HUDEP-2 (cell line): ENCODE measurements around the gene C5orf52.
"Not testable (repeated sequence)": the region's sequence is repeated elsewhere in the genome, so short reads cannot be mapped to it uniquely, and the experiment has no call there.

ENCODE experiments used
- DNase-seq, 76 experiments: peaks; one replicate each; lab custom pipeline; 2025; ENCODE audit not compliant: unreplicated experiment in 76 of 76; lab: John Stamatoyannopoulos, UW

The C5orf52 gene

GRCh38 chr5:157674351-157674750, 3.0 kb downstream of the C5orf52 start:
- not testable (repeated sequence) for DNase-seq

DNA sequence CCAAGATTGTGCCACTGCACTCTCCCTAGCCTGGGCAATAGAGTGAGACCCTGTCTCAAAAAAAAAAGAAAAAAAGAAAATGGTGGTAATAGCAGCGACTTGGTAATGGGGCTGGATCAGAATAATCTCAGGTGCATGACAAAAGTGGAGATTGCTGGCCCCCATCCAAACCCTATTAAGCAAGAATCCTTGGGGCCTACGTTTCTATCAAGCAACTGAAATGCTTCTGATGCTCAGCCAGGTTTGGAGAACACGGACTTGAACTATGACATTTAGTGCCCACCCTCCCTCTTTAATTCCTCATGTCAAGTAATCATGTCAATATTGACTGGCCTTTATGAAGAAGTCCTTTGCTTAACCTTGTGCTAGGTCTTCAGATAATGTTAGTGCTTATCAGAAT, 6.6 kb downstream of the C5orf52 start:
- no peak for DNase-seq

GRCh38 chr5:157679801-157680200, 8.5 kb downstream of the C5orf52 start:
- no peak for DNase-seq

- no peak for DNase-seq
Observed at GRCh38 chr5:157680239-157680638, 8.9 kb downstream of the C5orf52 start.

DNA sequence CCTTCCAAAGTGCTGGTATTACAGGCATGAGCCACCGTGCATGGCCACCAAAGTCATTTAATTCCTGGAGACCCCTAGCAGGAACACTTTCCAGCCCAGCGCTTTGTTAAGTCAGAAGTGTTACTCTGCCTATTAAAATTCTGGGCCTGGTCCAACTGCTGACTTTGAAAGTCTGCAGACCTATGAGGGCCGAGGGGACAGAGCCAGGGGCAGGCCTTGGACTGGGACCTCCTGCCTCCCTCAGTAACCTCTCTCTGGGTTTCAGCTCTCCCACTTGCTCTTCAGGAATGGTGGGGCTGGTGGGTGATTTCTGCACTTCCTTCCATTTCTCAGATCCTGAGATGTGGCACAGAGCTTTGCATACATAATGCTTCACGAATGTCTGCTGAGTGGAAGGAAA, 9.7 kb downstream of the C5orf52 start:
- no peak for DNase-seq

- DNase-seq, result no peak
Observed at GRCh38 chr5:157682257-157682656, 10.9 kb downstream of the C5orf52 start.

DNA sequence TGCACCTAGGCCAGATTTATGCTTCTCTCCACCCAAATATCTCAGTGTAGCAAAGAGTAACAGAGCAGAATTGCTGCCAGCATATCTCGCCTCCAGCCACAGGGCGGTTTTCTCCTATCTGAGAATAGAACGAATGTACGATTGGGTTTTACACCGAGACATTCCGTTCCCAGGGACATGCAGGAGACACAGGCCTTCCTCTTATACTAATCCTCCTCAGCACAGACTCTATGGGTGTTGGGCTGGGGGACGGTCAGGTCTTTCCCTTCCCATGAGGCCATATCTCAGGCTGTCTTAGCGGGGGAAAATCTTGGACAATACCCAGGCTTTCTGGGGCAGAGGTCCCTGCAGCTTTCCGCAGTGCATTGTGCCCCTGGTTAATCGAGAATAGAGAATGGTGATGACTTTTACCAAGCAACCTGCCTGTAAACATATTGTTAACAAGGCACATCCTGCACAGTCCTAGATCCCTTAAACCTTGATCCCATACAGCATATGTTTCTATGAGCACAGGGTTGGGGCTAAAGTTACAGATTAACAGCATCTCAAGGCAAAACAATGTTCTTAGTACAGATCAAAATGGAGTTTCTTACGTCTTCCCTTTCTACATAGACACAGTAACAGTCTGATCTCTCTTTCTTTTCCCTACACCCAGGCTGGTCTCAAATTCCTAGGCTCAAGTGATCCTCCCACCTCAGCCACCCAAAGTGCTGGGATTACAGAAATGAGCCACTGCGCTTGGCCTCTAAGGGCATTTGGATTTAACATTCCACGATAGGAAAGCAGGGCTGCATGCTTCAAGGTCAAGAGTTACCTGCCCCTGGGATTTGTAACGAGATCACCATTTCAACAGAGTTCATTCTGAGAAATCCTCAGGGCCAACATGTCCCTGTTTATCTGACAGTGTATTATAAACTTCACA, 15.2 kb downstream of the C5orf52 start:
- DNase-seq, result not testable (repeated sequence)

DNA sequence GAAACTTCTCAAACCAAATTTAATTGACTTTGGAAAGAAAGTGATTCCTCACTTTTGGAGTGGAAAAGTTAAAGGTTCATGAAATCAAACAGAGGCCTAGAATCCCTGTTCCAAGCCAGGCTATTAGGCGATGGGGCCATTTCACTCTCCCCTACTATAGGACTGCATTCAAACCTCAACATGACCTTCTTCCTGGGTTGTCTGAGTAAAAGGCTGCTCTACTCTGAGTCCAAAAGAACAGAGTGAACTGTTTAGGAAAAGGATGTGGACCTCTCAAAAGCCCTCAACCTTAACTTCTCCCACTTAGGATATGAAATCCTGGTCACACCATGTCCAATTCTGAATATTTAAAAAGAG, 15.8 kb downstream of the C5orf52 start:
- no peak for DNase-seq

- peak in 3 of 76 experiments; percentile 1 to 18 (median 4) for DNase-seq
Observed at GRCh38 chr5:157689942-157690689, 18.8 kb downstream of the C5orf52 start.

- DNase-seq, result no peak
Observed at GRCh38 chr5:157690690-157691433, 19.5 kb downstream of the C5orf52 start.

GRCh38 chr5:157693816-157694215, 22.5 kb downstream of the C5orf52 start:
- not testable (repeated sequence) for DNase-seq

- not testable (repeated sequence) for DNase-seq
Observed at GRCh38 chr5:157696154-157696553, 24.8 kb downstream of the C5orf52 start.

- DNase-seq, result not testable (repeated sequence)
Observed at GRCh38 chr5:157698674-157699073, 27.3 kb downstream of the C5orf52 start.

DNA sequence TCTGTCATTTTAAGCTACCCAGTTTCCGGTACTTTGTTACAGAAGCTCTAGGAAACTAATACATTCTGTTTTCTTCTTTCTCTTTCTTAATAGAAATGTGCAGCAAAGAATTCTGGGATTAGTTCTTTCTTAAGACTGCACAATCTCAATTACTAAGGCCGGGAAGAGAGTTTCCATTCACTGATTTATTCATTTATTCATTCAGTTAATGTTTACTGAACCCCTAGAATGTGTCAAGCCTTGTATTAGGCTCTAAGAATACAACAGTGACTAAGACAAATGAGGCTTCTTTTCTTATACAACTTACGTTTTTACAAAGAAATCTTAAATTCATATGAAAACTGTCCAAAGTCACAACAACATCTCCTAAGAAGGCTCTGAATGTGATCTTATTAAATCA, 32.4 kb downstream of the C5orf52 start:
- DNase-seq, result no peak

DNA sequence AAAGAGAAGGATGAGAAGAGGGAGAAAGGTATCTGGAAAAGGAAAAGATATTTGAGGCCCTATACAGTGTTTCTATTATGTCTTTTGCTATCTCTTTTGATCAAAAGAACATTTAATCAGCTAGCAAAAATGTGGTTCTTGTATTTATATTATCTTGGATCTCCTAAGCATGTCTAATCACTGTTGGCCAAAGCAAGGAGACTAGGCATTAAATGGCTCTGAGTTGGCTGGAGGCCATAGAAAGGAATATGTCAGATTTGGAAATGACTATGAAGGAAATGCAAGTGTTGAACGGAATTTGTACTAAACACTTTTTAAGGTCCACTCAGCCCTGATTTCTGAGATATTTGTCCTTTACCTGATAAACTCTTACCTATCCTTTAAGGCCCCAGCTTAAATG, 37.5 kb downstream of the C5orf52 start:
- no peak for DNase-seq

GRCh38 chr5:157709346-157709745, 38.0 kb downstream of the C5orf52 start:
- DNase-seq, result no peak

DNA sequence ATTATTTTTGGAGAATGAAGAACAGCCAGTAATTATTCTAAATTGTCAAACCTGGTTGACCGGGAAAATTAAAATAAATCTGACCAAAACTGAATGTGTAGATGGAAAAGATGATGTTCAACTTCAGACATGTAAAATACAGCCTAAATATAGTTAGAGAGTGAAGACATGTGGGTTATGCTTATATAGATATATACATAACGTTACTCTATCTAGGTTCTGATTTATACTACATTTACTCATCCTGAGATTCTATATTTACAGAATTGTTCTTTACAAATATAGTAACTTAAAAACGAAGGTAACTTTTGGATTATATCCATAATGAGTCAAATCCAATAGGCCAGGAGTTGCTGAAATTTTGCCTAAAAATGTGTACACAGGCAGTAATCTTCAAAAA, 39.1 kb downstream of the C5orf52 start:
- no peak for DNase-seq

GRCh38 chr5:157710882-157711281, 39.5 kb downstream of the C5orf52 start:
- no peak for DNase-seq

- DNase-seq, result no peak
Observed at GRCh38 chr5:157713830-157714595, 42.7 kb downstream of the C5orf52 start.

DNA sequence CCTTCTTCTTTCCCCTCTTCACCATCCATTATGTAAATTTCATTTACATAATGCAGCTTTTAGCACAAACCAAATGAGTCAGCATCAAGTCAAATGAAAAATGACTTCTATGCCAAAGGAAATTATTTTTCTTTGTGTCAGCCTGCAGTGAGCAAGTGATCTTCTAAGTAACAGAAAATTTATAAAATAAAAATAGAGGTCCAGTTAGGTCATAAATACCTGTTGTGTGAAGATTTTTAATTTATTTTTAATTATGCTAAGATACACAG, 43.2 kb downstream of the C5orf52 start:
- DNase-seq, result no peak

- DNase-seq, result peak in 32 of 76 experiments; percentile 2 to 54 (median 22)
Observed at GRCh38 chr5:157718519-157718918, 47.2 kb downstream of the C5orf52 start.
